HG03045 (cell line): Measurements from ENCODE around the gene DAGLA.

Experiments
- ATAC-seq: cut with Tn5 transposase; IDR thresholded peaks from one replicate; pipeline ENCODE4 v1.9.1; 2021; ENCODE audit warnings: mild to moderate bottlenecking, moderate library complexity; ENCODE audit not compliant: unreplicated experiment

Gene DAGLA

DNA sequence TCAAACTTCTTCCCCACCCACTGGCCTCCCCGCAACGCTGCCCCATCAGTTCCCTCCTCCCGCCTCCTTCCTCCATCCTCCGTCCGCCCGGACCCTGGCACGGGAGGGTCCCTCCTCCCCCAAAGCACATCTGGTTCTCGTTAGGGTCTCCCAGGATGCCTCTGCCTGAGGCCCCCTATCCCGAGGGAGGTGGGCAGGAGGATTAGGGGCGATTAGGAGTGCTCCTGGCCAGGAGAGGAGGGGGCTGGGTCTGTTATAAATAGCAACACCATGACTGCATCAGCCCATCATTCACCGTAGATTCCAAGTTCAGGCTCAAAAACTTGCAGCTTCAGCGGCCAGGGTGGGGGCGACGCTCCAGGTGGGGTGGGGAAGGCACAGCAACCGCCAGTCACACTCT is 82.6 kb downstream of the DAGLA start:
- no peak for ATAC-seq

DNA sequence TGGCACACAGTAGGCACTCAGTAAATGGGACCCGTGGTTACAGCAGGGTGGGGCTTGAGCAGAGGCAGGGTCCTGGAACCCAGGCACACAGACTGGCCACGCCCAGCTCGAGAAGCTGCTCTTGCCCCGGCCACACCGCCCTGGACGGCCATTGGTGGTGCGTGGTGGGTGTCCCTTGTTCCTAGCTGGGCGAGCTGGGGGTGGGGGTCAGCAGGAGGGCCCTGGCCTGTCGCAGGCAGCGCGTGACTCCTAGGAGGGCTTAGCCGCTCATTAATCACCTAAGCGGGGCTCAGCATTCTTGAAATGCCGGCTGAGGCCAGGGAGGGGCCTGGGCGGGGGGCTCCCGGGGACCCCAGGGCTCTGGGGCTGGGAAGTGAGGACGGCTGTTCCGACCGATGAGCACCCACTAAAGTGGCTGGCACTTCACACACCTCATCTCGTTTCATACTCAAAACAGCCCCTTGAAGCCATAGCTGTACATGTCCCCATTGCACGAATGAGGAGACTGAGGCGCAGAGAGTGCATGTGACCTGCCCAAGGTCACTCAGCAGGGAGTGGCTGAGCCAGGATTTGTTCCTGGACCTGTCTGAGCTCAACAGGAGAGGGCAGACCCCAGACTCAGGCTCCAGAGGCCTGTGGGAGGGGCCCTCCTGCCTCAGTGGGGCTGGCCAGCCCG is 83.9 kb downstream of the DAGLA start:
- ATAC-seq, result no peak

DNA sequence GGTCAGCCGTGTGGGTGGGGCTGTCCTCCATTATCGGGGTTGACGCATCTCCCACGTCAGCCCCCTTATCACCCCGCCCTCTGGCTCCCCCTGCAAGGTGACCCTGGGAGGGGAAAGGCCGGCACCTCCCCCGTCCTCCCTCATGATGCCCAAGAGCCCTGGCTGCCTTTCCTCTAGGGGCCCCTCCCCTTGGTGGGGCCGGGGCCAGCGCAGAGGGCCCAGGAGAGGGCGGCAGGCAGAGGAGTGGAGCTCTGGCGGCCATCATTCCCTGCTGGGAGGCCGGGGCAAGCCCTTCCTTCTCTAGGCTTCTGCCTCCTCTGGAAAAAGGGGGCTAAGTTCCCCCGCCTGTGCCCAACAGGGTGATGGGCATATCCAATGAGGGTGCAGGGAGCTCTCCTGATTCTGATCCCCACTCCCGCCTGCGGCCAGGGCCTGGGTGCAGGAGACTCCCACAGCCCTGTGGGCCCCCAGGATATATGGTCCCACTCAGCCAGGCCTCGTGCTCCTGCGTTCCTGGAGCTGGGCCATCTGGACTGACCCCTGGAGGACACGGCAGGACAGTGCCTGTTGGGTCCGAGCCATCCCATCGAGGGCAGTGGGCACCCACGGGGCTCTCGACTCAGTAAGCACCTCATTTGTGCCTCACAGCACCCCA is 84.5 kb downstream of the DAGLA start:
- no peak for ATAC-seq

DNA sequence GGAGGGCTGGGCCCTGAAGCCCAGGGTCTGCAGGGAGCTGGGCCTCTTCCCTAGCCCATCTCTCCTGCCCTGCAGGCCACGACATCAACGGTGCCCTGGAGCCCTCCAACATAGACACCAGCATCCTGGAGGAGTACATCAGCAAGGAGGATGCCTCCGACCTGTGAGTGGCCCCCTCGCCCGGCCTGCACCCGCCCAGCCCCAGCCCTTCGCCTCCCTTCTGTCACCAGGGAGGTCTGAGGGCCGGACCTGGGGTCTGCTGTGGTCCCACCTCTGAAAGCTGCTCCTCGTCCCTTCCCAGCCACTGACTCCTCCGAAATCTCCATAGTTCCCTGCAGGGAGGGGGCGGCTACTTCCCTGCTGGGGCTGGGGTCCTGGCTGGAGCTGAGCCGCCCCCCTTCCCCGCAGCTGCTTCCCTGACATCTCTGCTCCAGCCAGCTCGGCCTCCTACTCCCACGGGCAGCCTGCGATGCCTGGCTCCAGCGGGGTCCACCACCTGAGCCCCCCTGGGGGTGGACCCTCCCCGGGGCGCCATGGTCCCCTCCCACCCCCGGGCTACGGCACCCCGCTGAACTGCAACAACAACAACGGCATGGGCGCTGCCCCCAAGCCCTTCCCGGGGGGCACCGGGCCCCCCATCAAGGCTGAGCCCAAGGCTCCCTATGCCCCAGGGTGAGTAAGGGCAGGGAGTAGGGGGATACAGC is 85.5 kb downstream of the DAGLA start:
- no peak for ATAC-seq

DNA sequence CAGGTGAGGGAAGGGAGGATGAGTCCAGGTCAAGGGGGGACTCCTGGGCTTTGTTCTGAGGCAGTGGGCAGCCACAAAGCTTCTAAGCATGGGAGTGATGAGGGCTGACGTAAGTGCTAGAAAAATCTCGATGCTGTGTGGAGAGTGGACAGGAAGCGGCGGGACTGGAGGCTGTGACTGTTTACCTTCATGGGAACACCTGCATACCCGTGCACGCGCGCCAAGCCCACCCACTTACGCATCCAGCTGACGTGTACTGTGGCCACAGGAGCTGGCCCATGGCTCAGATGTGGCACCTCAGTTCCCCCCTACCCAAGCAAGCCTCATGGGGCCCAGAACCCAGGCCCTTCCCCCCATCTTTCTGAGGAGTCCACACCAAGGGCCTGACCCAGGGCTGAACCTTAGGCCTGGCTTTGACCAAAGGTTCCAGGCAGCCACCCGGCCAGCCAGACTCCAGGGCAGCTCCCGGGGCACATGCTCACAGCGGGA is 86.2 kb downstream of the DAGLA start:
- no peak for ATAC-seq

DNA sequence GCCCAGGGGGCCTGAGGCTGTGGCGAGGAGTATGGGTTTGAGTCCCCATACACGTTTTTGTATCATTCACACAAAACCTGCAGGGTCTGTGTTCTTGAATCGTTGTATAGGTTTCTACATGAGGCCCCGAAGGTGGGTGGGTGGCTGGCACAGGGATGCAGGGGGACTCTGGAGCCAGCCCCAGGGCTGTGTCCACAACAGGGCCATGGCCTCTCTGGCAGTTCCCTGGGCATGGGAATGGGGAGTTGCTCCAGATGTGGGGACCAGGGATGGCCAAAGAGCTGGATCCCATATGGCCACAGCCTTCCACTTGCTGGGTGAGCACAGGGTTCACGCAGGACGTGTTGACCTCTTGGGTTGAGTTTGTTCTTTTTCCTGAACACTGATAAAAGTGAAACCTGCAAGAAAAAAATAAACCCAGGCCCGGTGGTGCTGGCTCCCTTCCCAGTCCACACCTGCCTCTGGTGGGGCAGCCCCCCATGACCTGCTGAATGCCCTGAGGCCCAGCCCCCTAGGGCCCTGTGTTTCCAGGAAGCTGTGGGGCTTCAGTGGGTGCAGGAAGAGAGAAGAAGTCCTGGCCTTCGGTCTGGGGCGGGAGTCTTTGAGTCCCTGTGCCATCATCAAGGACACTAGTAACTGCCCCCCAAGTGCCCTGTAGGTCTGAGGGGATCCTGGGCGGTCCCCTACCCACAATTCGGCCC is 88.3 kb downstream of the DAGLA start:
- ATAC-seq, result no peak

DNA sequence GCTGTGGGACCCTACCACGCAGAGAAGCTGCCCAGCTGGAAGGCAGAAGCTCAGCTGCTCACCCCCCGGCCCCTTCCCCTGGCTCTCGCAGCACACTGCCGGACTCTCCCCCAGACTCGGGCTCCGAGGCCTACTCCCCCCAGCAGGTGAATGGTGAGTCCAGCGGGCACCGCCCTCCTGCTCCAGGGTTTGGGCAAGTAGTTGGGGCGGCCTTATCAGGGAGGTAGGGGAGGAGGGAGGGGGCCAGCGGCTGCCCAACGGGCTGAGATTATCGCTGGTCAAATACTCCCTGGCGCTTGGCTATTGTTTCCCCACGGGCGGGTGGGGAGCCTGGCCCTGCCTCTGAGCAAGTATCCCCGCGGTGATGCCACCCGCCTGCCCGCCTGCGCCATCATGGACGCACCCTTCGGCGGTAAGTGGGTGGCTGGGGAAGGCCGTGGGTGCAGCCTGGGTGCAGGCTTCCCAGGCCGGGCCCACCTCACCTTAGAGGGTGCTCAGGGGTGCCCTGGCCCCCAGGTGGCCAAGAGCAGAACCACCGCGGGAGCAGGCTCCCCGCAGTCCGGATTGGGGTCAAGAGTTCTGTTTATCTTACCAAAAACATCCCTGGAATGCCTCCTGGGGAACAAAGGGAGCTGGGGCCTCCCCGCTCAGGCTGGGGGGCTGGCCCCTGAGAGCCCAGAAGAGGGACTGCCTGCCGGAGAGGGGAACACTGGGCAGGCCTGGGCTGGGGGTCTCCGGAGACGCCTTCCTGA is 89.2 kb downstream of the DAGLA start:
- no peak for ATAC-seq

DNA sequence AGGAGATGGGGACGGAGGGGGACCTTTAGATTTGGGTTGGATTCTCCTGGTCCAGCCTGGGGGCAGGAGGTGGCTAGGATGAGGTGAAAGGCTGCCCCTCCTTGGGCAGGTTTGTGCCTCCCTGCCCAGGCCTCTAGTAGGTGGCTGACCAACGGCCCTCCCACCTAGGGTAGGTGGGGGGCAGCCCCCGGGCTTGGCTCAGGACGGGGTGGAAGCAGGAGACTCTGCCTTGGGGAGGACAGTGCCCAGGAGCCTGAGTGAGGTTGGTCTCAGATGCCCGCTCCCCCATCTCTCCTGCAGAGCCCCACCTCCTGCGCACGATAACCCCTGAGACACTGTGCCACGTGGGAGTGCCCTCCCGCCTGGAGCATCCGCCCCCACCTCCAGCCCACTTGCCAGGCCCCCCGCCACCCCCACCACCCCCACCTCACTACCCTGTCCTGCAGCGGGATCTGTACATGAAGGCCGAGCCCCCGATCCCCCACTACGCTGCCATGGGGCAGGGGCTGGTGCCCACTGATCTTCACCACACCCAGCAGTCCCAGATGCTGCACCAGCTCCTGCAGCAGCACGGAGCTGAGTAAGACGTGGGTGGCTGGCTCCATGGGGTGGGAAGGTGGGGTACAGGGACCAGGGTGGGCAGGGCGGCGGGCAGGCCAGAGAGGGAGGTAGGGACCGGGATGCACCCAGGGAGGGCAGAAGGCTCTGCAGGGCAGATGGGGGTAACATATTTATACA is 89.9 kb downstream of the DAGLA start:
- ATAC-seq, result no peak

DNA sequence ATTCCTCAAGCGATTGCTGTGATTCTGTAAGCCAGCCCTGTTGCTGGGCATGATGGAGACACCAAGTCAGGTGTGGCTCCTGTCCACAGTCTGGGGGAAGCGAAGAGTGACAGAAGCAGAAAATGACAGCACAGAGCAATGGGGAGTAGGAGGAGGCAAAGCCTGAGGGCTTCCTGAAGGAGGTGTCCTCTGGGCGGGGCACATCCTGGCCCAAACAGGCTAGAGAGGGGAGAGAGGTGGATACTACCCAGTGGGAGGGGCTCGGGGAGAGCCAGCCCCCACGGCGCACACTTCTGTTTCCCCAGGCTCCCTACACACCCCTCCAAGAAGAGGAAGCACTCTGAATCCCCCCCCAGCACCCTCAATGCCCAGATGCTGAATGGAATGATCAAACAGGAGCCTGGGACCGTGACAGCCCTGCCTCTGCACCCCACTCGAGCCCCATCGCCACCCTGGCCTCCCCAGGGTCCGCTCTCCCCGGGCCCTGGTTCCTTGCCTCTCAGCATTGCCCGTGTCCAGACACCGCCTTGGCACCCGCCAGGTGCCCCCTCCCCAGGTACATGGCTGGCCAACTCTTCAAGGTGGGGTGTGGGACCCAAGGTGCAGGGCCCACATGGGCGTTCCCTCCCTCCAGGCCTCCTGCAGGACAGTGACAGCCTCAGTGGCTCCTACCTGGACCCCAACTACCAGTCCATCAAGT is 91.2 kb downstream of the DAGLA start:
- no peak for ATAC-seq

DNA sequence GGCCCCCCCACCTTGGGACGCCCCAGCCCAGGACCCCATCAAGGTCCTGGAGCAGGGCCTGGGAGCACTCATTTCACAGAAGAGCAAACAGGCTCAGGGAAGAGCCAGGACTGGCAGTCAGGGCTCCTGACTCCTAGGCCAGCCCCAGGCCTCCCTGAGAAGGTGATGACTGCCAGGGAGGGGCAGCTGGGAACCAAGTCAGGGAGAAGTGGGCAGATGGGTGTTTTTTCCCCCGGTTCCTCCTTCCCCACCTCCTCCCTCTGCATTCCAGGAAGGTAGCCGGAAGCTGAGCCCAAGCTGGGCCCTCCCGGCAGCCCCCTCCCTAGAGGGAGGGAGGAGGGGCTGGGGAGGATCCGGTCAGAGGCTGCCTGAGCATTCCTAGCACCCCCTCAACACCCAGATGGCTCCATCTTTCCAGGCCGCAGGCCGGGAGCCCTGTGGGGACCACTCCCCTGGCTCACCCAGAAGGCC is 91.8 kb downstream of the DAGLA start:
- ATAC-seq, result no peak

DNA sequence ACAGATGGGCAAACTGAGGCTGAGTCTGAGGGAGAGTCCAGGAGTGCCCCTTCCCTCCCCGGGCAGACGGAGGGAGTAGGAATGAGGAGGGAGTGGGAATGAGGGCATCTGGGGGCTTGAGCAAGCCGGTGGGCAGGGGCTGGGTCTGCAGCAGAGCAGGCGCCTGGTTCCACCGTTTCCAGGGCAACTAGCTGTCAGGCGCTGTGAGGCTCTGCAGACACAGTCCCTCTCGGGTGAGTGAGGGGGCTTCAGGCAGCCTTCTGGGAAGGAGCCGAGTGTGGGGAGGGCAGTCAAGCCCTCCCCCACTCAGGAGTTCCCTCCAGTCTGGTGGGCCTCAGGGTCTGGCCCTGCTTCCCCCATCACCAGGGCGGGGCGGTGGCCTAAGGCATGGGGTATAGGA is 93.2 kb downstream of the DAGLA start:
- ATAC-seq, result no peak

DNA sequence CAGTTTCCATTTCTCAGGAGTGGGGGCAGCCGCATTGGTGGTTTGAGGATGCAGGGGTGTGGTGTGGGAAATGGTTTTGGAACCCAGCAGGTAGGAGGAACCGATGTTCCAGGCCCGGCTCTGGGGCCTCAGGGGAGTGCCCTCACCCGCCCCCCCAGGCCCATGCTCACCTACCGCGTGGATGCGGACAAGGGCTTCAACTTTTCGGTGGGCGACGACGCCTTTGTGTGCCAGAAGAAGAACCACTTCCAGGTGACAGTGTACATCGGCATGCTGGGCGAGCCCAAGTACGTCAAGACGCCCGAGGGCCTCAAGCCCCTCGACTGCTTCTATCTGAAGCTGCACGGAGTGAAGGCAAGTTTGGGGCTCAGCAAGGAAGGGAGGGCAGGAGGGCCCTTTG is 93.6 kb downstream of the DAGLA start:
- no peak for ATAC-seq

DNA sequence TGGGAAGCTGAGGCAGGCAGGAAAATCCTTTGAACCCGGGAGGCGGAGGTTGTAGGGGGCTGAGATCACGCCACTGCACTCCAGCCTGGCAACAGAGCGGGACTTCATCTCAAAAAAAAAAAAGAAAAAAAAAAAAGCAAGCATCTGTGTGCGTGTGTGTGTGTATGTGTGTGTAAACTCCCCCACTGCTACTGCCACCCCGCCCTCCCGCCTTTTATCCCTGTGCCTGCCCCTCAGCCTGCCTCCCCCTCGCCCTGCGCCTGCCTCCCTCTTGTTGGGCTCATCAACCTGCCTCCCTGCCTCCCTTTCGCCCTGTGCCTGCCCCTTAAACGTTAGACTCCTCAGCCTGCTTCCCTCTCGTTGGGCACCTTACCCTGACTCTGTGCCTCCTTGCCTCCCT is 94.2 kb downstream of the DAGLA start:
- ATAC-seq, result no peak

DNA sequence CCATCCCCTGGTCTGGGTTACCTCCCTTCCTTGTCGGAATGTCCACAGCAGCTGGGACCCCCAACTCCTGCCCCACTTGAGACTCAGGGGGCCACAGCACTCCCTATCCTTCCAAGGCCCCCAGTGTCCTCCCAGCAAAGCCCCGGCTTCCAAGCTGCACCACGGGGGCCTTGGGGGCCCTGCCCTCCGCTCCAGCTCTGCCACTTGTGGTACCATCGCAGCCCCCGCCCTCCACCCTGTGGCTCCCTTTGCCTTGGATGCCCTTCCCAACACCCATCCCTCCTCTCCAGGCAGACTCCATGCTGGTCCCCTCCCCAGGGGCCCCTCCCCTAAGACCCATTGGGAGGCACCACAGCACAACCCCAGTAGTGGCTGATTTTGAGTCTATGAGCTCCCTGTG is 94.9 kb downstream of the DAGLA start:
- ATAC-seq, result no peak

DNA sequence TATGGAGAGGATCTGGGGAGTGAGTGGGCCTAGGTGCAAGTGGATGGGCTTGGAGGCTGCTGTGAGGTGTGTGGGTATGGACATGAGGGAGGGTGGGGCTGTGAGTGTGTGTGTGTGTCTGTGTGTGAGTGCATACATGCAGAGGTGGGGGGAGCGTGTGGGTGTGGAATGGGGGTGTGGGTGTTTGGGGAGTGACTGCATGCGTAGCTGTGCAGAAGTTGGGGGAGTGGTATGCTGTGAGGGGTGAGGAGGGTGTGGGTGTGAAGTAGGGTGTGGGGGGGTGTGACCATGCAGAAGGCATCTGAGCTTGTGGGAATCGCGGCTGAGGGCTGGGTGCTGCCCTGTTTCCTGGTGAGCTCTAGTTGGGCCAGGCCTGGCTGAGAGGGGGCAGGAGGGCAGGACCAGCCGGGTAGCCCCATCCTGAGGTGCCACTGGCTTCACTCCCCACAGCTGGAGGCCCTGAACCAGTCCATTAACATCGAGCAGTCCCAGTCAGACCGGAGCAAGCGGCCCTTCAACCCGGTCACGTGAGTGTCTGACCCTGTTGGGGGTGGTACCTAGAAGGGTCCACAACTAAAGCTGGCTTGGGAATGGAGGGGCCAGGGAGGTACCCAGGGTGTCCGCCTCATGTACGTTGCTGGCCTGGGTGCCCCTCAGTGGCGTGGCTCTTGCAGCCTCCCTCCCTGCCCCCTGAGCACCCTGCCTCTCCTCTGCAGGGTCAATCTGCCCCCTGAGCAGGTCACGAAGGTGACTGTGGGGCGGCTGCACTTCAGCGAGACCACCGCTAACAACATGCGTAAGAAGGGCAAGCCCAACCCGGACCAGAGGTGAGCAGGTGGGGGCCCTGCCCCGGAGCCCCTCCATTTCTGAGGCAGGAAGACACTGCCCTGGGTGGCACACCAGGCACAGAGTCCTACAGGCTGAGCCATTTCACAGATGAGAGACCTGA is 95.7 kb downstream of the DAGLA start:
- ATAC-seq, result no peak

DNA sequence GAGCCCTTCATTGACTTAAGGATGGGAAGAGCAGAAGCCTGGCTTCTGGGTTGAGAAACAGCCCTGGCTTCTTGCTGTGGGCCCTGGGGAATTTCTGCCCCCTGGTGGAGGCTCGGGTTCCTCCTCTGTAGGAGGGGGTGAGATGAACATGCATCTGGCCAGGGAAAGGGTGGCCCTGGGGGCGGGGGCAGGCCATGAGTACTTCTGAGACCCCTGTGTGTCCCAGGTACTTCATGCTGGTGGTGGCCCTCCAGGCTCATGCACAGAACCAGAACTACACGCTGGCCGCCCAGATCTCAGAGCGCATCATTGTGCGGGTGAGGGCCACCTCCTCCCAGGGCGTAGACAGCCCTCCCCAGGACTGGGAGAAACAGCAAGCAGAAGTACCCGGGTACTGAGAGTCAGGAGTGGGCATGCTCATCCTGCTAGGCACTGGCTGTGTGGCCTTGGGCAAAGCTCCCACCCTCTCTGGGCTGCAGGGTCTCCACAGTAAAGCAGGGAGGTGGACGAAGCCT is 96.4 kb downstream of the DAGLA start:
- ATAC-seq, result no peak

DNA sequence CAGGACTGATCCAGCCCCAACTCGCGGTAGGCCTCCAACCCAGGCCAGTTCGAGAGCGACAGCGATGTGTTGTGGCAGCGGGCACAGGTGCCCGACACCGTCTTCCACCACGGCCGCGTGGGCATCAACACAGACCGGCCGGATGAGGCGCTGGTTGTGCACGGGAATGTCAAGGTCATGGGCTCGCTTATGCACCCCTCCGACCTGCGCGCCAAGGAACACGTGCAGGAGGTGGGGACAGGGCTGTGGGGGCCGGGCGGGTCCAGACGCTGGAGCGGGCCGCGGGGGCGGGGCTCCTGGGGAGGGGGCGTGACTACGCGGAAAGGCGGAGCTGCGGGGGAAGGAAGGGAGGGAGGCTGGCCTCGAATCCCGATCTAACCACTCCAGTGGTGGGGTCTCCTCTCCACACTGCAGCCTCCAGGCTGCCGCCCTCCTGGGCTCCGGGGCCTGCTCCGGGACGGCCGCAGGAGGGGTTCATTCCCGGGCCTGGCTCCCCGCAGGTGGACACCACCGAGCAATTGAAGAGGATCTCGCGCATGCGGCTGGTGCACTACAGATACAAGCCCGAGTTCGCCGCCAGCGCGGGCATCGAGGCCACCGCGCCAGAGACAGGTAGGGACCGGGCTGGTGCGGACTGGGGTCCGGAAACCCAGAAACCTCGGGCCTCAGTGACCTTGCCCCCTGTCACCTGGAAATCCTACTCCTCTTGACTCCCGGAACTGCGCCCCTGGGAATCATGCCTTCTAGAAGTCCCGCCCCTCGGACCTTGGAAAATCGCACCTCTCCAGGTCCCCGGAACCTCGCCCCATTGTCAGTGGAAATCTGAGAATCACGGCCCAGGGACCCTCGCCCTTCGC is 97.3 kb downstream of the DAGLA start:
- ATAC-seq, result no peak
